Esophagus mucosa (tissue), 1 donor: ENCODE results near the gene GOLT1B. TPM values are rescaled to one million over a fixed set of nuclear protein-coding genes. Genes with fewer than 3 reads are reported as not detected.
"Not testable (repeated sequence)": the region's sequence is repeated elsewhere in the genome, so short reads cannot be mapped to it uniquely, and the experiment has no call there.

Experiments
- ATAC-seq: fragments of 200-7000 bp; cut with Tn5 transposase; one replicate; pipeline ENCODE4 v1.9.1; 2020
- total RNA-seq: library from RNA; stranded (reverse); gene quantifications from one replicate; pipeline ENCODE4 v1.2.4, GENCODE V29; 2023
- donor health status: DM: yes; HTN: yes; CAD: no.

GOLT1B gene, protein sequence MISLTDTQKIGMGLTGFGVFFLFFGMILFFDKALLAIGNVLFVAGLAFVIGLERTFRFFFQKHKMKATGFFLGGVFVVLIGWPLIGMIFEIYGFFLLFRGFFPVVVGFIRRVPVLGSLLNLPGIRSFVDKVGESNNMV
- 15.1 TPM for total RNA-seq

GRCh38 chr12:21501258-21502163, at the start of gene GOLT1B, which contains the start of gene RECQL:
GOLT1B (plus strand) TSS chr12:21501789; CDS start chr12:21501924, 135 bp downstream.
RECQL (minus strand) TSS chr12:21501635; CDS start chr12:21499570, 2,065 bp downstream.
- ATAC-seq = peak; percentile 100

- no peak for ATAC-seq
Measured at GRCh38 chr12:21453312-21453852, 48.2 kb upstream of the GOLT1B start.

GRCh38 chr12:21456291-21456780, 45.3 kb upstream of the GOLT1B start:
- ATAC-seq = no peak

- ATAC-seq = no peak
Measured at GRCh38 chr12:21459474-21459873, 42.1 kb upstream of the GOLT1B start.

DNA sequence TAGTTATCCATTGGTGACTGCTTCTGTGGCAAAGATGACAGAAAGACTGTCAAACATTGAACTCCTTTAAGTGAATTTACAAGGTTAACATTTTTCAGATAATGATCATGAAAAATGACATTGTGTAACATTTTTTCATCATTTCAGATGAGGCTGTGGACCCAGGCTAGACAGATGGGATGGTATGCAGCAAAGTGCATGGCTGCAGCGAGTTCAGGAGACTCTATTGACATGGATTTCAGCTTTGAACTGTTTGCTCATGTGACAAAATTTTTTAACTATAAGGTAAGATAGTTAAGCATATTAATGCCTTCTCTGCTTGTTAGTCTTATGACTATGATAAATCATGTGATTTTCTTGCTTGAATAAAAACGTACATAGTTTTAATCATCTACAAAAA, 34.3 kb upstream of the GOLT1B start:
- not testable (repeated sequence) for ATAC-seq

- no peak for ATAC-seq
Measured at GRCh38 chr12:21471294-21471693, 30.3 kb upstream of the GOLT1B start.

DNA sequence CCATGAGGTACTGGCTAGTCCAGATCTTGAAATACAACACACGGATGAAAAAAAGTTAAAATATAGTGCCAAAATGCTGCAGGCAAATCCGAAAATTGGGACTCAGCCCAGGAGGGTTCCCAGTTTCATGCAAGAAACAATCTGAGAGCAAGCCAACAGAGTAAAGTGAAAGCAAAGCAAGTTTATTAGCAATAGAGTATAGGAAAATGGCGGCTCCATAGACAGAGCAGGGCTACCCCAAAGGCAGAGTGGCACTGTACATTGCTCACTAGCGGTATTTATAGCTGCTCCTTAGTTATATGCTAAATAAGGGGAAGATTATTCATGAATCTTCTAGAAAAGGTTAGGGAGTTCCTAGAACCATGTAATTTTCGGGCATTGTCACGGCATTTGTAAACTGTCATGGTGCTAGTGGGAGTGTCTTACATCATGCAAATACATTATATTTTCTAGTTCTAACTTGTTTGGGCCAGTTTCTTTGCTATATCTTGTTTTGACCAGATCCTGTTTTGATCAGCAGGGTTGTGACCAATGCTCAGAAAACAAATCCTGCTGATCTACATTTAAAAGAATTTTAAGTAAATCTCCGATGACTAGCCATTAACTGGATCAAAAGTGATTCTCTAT, 29.3 kb upstream of the GOLT1B start:
- ATAC-seq = peak; percentile 82

- no peak for ATAC-seq
Measured at GRCh38 chr12:21475552-21475951, 26.0 kb upstream of the GOLT1B start.

DNA sequence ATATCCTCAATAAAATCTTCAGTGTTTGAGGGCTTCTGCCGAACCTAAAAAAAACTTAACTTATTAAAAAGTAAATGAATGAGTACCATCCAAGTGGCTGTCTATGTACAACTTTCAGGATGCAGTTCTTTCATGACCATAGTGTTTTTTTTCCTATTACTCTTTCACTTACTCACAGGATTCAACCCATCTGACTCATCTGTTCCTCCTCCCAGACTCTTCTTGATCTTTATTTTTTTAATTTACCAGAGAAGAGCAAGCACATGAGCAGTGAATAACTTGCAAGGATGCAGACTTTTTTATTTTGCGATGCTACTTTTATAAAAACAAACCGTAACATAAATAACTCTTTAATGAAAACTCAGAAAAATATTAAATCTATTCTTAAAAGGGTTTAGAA, 24.6 kb upstream of the GOLT1B start:
- ATAC-seq = no peak

DNA sequence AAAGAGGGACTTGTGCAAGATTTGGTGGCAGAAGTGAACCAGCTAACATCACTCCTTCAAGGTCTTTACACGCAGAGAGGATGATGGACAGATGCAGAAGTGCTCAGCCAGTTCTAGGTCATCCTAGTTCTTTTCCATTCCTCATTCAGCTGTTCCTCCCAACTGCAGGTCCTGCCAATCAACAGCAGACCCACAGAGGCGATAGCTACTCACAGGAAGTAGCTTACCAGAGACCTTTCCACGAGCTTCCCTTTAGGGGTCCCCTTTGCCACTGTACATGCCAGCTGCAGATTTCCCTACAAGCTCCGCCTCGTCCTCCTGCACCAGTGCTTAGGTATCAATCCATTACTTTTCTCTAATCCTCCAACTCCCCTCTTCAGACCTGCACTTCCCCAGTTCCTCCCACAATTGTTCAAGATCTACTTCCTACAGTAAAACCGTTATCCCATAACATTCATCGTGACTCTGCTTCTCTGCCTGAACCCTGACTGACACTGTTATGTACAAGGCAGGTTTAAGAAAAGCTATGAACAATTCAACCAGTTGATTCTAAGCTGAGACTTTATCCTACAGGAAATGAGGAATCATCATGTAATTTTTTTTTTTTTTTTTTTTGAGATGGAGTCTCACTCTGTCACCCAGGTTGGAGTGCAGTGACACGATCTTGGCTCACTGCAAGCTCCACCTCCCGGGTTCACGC, 22.7 kb upstream of the GOLT1B start:
- ATAC-seq = no peak

DNA sequence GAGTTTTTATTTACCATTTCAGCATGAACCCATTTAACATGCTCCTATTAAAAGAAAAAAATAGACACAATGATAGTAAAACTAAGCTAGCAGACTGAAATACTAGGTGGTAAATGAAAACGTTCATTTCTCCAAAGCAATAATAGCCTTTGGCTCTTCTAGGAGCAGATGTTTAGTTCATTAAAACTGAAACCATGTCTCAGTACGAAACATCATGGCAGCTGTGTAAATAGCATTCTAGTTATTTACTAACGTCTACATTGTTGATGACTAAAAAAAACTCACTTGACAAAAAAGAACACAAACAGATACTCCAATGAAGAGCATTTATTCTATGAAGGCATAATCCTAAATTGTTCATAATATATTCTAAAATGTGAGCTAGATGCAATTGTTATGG, 18.1 kb upstream of the GOLT1B start:
- no peak for ATAC-seq

GRCh38 chr12:21485998-21486397, 15.6 kb upstream of the GOLT1B start:
- ATAC-seq = no peak

- ATAC-seq = no peak
Measured at GRCh38 chr12:21499765-21500164, 1.8 kb upstream of the GOLT1B start.

DNA sequence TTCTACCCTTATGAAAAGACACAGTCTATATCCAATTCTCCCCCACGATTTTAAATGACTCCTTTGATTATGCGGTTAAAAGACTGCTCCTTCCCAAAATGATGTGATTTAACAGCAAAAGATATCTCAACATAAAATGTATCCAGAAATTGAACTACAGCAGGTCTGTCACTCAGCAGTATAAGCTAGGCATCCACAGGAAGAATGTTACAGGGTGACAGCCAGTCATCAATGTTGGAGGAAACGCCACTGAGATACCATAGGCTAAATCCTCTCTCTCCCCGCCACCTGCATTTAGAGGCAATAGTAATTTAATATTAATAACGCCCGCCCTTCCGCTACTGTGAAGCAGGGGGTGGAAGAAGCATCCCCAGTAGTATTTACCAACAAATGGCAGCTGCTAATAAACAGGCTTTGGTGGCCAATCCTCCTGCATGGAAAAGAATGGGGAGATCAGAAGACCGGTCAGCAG, 767 bp upstream of the GOLT1B start:
- ATAC-seq = no peak

DNA sequence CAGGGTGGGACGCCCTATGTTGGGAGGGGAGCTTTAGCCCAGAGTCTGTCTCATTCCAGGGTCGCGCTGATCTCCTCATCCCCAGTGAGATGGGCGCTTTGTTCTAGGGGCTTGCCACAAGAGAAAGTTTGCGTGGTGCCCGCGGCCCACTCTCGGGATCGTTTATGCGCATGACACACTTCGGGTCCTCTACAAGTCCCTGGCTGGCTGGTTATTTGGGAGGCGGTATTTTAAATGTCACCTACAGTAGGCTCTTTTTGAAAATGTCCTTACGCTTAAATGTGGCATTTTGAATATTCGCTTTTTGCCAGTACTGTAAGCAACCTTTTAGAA, 541 bp downstream of the GOLT1B start:
- ATAC-seq = peak; percentile 28

DNA sequence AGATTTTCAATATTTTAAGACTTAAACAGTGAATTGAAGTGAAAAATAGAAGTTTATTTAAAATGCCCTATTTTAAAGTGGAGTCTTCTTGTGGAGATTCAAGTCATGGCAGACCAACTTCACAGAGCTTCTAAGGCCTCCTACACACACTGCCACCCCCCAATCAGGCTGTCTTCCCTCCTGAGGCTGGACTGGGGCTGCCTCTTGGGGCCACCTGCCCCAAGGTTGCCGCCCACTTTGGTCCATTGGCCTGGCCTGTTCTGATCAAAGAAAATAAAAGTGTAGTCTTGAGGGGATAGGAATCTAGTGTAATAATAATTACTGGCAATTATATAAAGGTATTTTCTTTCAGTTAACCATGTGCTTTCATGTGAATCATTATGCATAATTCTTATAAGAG, 1.3 kb downstream of the GOLT1B start:
- ATAC-seq = no peak

DNA sequence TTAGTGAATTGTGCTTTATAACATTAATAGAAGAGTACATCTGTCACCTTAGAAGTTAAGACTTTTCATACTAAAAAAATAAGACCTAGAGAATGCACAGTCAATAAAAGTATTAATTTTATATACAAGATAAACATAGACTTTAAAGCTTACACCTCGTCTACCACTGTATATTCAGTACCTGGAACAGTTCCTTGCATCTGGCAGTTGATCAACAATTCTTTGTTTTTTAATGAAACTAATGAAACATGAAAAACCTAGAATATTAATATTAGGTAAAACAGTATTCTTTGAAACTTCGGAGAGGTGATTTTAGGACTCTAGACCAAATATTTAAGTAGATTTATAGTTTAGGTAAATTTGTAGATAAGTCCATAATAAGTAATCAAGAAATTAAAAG, 4.3 kb downstream of the GOLT1B start:
- no peak for ATAC-seq

GRCh38 chr12:21507849-21508248, 6.3 kb downstream of the GOLT1B start:
- ATAC-seq = no peak

GRCh38 chr12:21509768-21510167, 8.2 kb downstream of the GOLT1B start:
- ATAC-seq = peak; percentile 22

- no peak for ATAC-seq
Measured at GRCh38 chr12:21516281-21516680, 14.7 kb downstream of the GOLT1B start.

DNA sequence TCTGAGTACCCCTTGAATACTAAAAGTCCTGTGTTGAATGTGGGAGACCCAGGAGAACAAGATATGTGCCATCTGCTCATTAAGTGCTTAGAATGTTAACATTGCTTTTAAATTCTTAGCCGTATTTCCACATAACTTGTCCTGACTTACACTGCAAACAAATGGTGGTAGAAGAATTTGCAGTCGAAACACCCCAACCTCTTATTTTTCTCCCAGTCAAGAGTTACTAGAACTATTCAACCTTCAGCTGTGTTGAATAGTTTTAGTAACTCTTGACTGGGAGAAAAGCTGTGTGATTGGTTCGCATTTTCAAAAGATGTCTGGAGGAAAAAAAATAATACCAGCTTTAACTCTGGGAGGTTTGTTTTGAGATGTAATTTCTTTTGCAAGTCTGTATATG, 16.9 kb downstream of the GOLT1B start:
- no peak for ATAC-seq

GRCh38 chr12:21521541-21521940, 20.0 kb downstream of the GOLT1B start:
- ATAC-seq = no peak

DNA sequence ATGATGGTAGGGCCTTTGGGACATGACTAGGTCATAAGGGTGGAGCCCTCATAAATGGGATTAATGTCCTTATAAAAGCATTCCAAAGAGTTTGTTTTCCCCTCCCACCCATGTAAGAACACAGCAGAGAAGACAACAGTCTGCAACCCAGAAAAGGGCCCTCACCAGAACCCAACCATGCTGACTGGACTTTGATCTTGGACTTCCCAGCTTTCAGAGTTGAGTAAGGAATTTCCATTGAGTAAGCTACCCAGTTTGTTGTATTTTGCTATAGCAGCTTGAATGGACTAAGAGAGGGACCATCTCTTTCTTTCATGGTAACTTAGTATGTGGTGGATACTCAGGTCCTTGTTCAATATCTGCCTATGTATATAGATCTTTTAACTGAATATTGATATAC, 21.6 kb downstream of the GOLT1B start:
- ATAC-seq = no peak
